Epithelial cell of alveolus of lung (primary cell): Measurements from ENCODE around the gene MUCL1. TPM values are rescaled to one million over a fixed set of nuclear protein-coding genes. Genes with fewer than 3 reads are reported as not detected.

ENCODE experiments used
- total RNA-seq: library from RNA; depleted of rRNA; stranded (reverse); fragments of >200 nt; gene quantifications from 2 replicates; pipeline ENCODE4 v1.2.1, GENCODE V29; 2015

MUCL1 gene
- total RNA-seq, result not detected in 2 replicates

GRCh38 chr12:54853933-54854538 is at the start of gene MUCL1:
Gene MUCL1 (plus strand): TSS chr12:54854516. CDS start chr12:54854583, 67 bp downstream.

Other genes starting within 250 kb of the MUCL1 start
- gene LACRT, start 219.6 kb upstream of the MUCL1 start, total RNA-seq, result not detected in 2 replicates
- gene DCD, start 206.2 kb upstream of the MUCL1 start, total RNA-seq, result not detected in 2 replicates
- gene TESPA1, start 130.2 kb downstream of the MUCL1 start, total RNA-seq, result not detected in 2 replicates
- gene NEUROD4, start 165.5 kb downstream of the MUCL1 start, total RNA-seq, result not detected in 2 replicates